Stimulated activated CD4-positive, alpha-beta T cell treated with anti-CD3 and anti-CD28 coated beads, Interleukin-2, amount 100 ng/mL, for 4 hours (primary cell): Measurements from ENCODE around the gene TLK1.

Experiments used
- DNase-seq: peaks from one replicate; pipeline ENCODE4 v3.0.0-alpha.2; 2020; ENCODE audit warnings: low read depth

Gene TLK1

GRCh38 chr2:170997893-170998597, 162.6 kb downstream of the TLK1 start:
- DNase-seq: no peak

GRCh38 chr2:170996316-170996715, 164.4 kb downstream of the TLK1 start:
- no peak for DNase-seq

GRCh38 chr2:170991398-170992182, 169.1 kb downstream of the TLK1 start:
- no peak for DNase-seq

- DNase-seq: no peak
Measured at GRCh38 chr2:170986566-170987258, 174.0 kb downstream of the TLK1 start.

- DNase-seq: no peak
Measured at GRCh38 chr2:170985407-170985806, 175.3 kb downstream of the TLK1 start.

GRCh38 chr2:170984079-170984478, 176.6 kb downstream of the TLK1 start:
- no peak for DNase-seq

- DNase-seq: no peak
Measured at GRCh38 chr2:170975943-170976270, 184.8 kb downstream of the TLK1 start.

- DNase-seq: no peak
Measured at GRCh38 chr2:170975127-170975942, 185.4 kb downstream of the TLK1 start.

- DNase-seq: no peak
Measured at GRCh38 chr2:170974304-170974993, 186.2 kb downstream of the TLK1 start.

- DNase-seq: peak; percentile 86
Measured at GRCh38 chr2:170973492-170974303, 187.0 kb downstream of the TLK1 start.

GRCh38 chr2:170973225-170973491, 187.5 kb downstream of the TLK1 start:
- no peak for DNase-seq

GRCh38 chr2:170972296-170973224, 188.1 kb downstream of the TLK1 start:
- no peak for DNase-seq

- no peak for DNase-seq
Measured at GRCh38 chr2:170971071-170971470, 189.6 kb downstream of the TLK1 start.

- no peak for DNase-seq
Measured at GRCh38 chr2:170969872-170970496, 190.7 kb downstream of the TLK1 start.

- no peak for DNase-seq
Measured at GRCh38 chr2:170969030-170969429, 191.7 kb downstream of the TLK1 start.

GRCh38 chr2:170968205-170969003, 192.3 kb downstream of the TLK1 start:
- DNase-seq: no peak

GRCh38 chr2:170967553-170967952, 193.1 kb downstream of the TLK1 start:
- no peak for DNase-seq

GRCh38 chr2:170966648-170967396, 193.9 kb downstream of the TLK1 start:
- no peak for DNase-seq
